ENCODE data around the gene AKT1.
"Not testable (repeated sequence)": the region's sequence is repeated elsewhere in the genome, so short reads cannot be mapped to it uniquely, and the experiment has no call there.

GRCh38 chr14:104814701-104815100, 19.2 kb upstream of the AKT1 start:
- not testable (repeated sequence) for TF ChIP-seq CTCF, POLR2A (IDR thresholded peaks at IDR 0.05)
